ENCODE results near the gene MICALL2. TPM values are rescaled to one million over a fixed set of nuclear protein-coding genes. Genes with fewer than 3 reads are reported as not detected.

Gene MICALL2
- total and polyA plus RNA-seq, 3 donors from 2014 or later, result 13.4 to 39.4 (median 29.4) TPM

GRCh38 chr7:1441615-1442354 lies 17.5 kb downstream of the MICALL2 start:
- WGBS, 2 donors, result 87 to 91% methylated on average over 35 to 41 of the region's 41 CpGs
- DNase-seq, result no peak
- no peaks in the 10 kb centered on the region for H3K4me1 ChIP-seq
- H3K9me3 ChIP-seq, result no peaks in the 10 kb centered on the region
- no peak overlapping the region for H3K4me3 ChIP-seq
- TF ChIP-seq CTCF (IDR thresholded peaks at IDR 0.05) (no peak), POLR2A (IDR thresholded peaks at IDR 0.05) (no peak)
- no peaks in the 10 kb centered on the region for H3K36me3 ChIP-seq (ENCODE audit: low read depth, missing control alignments)
- no peak overlapping the region for H3K27ac ChIP-seq
- no peaks in the 10 kb centered on the region for H3K27me3 ChIP-seq
- intact Hi-C loops (cut with DNase I; ENCODE audit: low total_unique reads), result no loop called here

GRCh38 chr7:1440620-1441019 lies 18.6 kb downstream of the MICALL2 start:
- 73 to 95% methylated on average over 7 to 10 of the region's 10 CpGs for WGBS, 2 donors
- no peaks in the 10 kb centered on the region for H3K27me3 ChIP-seq
- intact Hi-C loops (cut with DNase I; ENCODE audit: low total_unique reads), result no loop called here
- no peaks in the 10 kb centered on the region for H3K9me3 ChIP-seq
- TF ChIP-seq CTCF (IDR thresholded peaks at IDR 0.05), result no peak
- TF ChIP-seq POLR2A (IDR thresholded peaks at IDR 0.05), result no peak
- no peak overlapping the region for H3K4me3 ChIP-seq
- no peaks in the 10 kb centered on the region for H3K36me3 ChIP-seq (ENCODE audit: low read depth, missing control alignments)
- H3K27ac ChIP-seq, result no peak overlapping the region
- no peaks in the 10 kb centered on the region for H3K4me1 ChIP-seq
- no peak for DNase-seq

GRCh38 chr7:1439373-1440363 lies 19.6 kb downstream of the MICALL2 start:
- Histone ChIP-seq H3K27me3 (no peaks in the 10 kb centered on the region), H3K4me3 (no peak overlapping the region), H3K27ac (no peak overlapping the region), H3K9me3 (no peaks in the 10 kb centered on the region), H3K36me3 (ENCODE audit: low read depth, missing control alignments) (no peaks in the 10 kb centered on the region), H3K4me1 (no peaks in the 10 kb centered on the region)
- DNase-seq, result no peak
- 81 to 90% methylated on average over 9 to 31 of the region's 31 CpGs for WGBS, 2 donors
- no peak for TF ChIP-seq CTCF (IDR thresholded peaks at IDR 0.05)
- no peak for TF ChIP-seq POLR2A (IDR thresholded peaks at IDR 0.05)
- intact Hi-C loops (cut with DNase I; ENCODE audit: low total_unique reads), result no loop called here

GRCh38 chr7:1438821-1439220 lies 20.4 kb downstream of the MICALL2 start:
- Histone ChIP-seq H3K36me3 (ENCODE audit: low read depth, missing control alignments) (no peaks in the 10 kb centered on the region), H3K27ac (no peak overlapping the region), H3K9me3 (no peaks in the 10 kb centered on the region), H3K4me1 (no peaks in the 10 kb centered on the region), H3K27me3 (no peaks in the 10 kb centered on the region), H3K4me3 (no peak overlapping the region)
- intact Hi-C loops (cut with DNase I; ENCODE audit: low total_unique reads), result no loop called here
- WGBS, 2 donors, result 84 to 93% methylated on average over 7 to 15 of the region's 15 CpGs
- no peak for TF ChIP-seq POLR2A (IDR thresholded peaks at IDR 0.05)
- no peak for DNase-seq

GRCh38 chr7:1438208-1438607 lies 21.1 kb downstream of the MICALL2 start:
- no peaks in the 10 kb centered on the region for H3K36me3 ChIP-seq (ENCODE audit: low read depth, missing control alignments)
- H3K9me3 ChIP-seq, result no peaks in the 10 kb centered on the region
- no peaks in the 10 kb centered on the region for H3K27me3 ChIP-seq
- DNase-seq, result no peak
- no peak overlapping the region for H3K27ac ChIP-seq
- intact Hi-C loops (cut with DNase I; ENCODE audit: low total_unique reads), result no loop called here
- 85 to 89% methylated on average over 8 to 10 of the region's 10 CpGs for WGBS, 2 donors
- H3K4me1 ChIP-seq, result no peaks in the 10 kb centered on the region
- H3K4me3 ChIP-seq, result no peak overlapping the region
- TF ChIP-seq CTCF (IDR thresholded peaks at IDR 0.05), result no peak
- TF ChIP-seq POLR2A (IDR thresholded peaks at IDR 0.05), result no peak

Measured in testis (tissue), 3 donors.